ENCODE results near the gene MAP3K3.

Gene MAP3K3

DNA sequence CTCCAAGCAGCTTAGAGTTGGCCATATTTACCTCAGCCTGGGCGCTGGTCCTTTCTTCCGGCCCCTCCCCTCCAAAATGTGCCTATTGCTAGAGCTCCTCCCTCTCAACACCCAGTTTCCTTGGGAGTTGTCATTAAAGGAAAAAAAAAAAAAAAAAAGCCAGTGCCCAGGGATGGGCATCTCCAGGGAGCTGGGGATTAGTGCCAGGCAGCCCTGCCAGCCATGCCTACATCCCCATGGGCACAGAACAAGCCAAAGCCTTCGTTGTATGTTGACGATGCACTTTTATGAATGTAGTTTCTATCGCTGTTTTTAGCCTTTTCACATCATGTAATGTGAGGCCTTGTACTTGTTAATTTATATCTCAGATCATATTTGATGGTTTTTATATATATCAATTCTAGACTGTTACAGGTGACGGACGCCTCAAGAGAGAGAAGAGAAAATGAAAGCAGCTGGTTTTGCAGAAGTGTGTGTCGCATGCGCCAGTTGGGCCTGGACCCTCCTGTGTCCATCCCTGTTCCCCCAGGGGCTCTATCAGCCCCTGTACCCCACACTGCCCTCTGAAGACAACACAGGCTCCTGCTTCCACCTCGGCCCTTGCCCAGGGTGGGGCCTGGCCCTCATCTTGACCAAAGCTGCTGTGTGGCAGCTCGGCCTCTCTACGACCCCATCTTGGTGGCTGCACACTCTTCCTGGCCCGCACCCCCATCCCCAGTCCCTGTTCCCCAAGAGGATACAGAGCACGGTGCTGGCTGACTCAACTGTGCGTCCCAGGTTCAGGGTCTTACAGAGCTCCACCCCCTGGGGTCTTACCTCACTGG, 72.9 kb downstream of the MAP3K3 start:
- DNase-seq, result no peak

DNA sequence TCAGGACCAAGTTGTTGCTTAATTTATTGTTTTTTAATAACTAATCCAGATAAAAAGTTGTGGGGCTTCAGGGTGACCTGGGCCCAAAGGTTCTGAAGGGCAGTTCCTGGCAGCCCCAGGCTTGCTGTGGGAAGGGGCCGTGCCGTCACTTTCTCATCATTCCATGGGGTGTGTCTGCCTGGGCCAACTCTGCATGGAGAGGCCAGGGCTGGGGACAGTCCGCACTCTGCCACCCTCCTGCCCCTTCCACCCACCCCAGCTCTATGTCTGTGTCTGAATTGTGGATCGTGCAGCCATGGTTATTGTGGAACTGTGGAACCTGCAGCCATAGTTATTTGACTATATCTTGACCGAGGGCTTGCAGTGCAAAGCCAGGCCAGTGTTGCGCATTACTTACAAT, 73.7 kb downstream of the MAP3K3 start:
- no peak for DNase-seq

DNA sequence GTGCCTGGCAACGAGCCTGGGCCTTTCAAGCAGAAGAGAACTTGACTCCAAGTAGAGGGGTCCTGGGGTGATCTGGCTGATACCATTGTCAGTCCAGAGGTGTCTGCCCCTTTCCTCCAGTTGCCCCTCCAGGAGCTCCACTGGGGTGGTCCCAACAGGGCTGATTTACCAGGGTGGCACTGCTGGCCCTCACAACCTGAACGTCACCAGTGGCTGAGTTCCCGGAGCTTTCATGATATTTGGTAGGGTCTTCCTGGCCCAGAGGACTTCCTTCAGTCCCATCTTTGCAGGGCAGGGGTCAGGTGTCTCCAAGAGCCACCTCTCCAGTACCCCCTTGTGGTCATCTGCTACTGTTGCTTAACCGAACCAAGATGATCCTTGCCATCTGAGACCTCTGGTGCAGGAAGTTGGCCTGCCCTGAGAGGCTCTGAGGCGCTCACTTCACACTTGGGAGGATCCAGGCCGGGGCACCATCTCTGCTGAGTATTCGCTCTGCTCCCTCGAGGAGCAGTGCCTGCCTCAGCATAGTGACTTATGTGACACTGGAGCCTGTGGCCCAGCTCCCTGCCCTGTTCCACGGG, 74.3 kb downstream of the MAP3K3 start:
- peak; percentile 52 for DNase-seq

DNA sequence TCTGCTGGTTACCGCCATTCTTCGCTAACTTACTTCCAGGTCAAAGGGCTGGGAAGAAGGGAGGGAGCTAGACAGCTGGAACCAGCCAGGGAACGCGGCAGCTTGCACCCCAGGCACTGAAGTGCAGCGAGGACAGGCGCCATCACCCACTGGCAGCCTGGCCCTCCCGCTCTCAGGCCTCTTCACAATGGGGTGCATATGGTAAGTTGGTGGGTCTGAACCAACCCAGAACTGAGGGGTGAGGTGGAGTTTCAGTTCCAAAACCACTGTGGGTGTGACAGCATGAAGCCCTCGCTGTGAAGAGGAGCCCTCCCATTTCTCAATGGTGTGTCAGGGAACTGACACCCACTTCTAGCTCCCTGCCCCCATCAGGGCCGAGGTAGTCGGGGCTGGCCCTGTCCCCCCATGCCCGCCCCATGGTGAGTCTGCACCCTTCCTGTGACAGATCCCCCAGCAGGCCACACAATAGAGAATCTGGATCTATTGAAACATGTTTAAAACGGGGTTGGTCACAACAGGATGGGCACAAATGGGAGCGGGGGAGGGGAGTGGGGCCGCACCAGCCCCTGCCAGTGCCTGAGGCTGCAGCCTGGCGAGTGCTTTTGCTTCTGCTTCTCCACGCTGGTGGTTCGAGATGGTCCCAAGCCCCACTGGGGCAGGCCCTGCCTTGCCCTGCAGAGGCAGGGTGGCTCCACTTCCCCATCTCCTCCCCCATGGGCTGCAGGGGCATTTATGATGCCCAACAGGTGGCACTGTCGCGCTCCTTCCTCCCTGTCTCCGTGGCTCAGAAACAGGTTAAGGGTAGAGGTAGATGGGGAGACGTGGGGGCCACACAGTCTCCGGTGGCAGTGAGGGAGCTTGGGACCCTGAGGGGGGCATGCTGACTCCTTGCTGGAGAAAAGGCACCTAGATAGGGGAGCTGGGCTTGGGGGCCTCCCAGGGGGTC, 75.4 kb downstream of the MAP3K3 start:
- DNase-seq, result peak; percentile 87

DNA sequence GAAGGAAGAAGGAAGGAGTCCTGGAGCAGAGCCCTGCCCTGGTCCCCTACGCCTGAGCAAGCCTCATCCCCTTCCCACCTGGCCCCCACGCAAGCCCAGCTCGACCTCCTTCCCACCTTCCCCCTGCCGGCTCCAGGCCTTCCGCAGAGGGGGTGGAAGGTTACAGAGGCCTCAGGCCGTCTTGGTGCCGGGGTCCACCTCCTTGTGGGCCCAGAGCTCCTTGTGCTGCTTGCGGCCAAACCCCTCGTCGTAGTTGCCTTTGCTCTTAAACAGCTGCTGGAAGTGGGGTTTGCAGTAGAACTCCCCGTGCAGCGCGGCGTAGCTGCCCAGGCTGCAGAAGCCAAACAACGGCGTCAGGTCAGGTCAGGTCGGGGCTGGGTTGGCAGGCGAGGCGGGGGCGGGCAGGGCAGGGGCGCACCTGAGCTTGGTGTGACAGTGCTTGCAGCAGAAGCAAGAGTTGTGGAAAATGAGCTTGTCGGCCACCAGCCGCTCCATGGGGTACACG, 76.2 kb downstream of the MAP3K3 start:
- DNase-seq, result peak; percentile 59

DNA sequence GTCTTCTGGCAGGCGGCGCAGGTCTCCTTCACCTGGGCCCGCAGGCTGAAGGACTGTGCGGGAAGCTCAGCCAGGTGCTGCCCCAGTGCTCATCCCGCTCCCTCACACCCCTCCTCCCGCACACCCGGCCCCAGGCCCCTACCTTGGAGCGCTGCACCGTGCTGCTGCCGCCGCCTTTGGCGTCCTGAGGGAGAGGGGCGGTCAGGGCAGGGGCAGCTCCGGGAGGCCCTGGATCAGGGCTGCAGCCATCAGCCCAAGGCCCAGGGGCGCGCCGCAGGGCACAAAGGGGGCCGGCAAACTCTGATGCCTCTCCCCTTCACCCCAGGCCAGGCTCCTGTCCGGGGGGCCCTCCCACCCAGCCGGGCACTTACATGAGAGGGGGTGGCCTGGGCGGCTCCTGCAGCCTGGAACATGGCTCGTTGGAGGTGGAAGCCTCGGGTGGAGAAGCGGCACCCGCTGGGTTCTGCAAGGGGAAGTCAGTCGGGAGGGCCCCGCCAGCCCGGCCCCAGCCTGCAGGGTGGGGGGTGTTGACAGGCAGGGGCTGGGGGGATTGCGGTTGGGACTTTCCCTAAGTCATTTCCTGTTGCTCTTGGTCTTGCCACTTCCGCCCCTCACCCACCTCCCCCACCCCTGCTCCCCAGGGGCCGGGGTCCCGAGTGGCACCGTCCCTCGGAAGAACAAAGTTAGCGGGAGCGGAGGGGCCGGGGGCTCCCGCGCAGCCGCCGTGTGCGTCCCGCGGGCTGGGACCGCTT, 76.8 kb downstream of the MAP3K3 start:
- DNase-seq, result peak; percentile 80

DNA sequence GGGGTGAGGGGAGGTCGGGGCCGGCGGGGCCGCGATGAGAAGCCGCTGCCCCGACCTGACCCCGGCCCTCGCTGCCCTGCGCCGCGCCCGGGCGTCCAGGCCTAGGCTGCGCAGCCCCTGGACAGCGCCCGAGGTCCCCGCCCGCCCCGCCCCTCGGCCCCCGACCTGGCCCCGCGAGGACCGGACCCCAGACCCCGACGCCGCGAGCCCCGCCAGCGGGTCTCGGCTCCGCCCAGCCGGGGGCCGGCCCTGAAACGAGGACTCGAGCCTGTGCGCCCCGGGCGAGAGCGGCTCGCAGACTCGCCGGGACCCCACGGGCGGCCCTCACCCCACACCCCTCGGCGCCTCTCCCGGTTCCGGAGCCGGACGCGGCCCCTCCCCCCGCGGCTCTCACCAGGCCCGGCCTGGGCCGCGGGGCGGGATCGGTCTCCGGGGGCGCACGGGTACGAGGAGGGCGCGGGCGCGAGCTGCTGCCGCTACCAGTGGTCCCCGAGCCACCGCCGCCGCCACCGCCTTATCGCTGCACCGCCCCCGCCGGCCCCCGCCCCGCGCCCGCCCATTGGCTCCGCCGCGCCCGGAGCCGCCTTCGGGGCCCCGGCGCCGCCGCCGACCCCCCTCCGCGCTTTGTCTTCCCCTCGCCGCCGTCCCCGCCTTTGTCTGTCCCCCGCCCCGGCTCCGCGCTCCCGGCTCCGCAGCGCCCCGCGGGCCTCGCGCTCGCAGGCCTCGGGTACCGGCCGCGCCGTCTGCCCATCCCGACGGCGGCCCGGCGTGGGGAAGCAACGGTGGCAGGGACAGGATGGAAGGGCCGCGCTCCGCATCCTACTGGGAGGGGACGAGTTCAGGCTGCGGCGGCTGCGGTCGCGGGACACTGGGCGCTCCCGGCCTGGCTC, 77.7 kb downstream of the MAP3K3 start, which contains the start of gene LIMD2:
TSS of gene LIMD2 (minus strand) at position 488 of the 890 bp plus-strand sequence. CDS start 827 bp downstream, outside the sequence.
- peak; percentile 80 for DNase-seq

DNA sequence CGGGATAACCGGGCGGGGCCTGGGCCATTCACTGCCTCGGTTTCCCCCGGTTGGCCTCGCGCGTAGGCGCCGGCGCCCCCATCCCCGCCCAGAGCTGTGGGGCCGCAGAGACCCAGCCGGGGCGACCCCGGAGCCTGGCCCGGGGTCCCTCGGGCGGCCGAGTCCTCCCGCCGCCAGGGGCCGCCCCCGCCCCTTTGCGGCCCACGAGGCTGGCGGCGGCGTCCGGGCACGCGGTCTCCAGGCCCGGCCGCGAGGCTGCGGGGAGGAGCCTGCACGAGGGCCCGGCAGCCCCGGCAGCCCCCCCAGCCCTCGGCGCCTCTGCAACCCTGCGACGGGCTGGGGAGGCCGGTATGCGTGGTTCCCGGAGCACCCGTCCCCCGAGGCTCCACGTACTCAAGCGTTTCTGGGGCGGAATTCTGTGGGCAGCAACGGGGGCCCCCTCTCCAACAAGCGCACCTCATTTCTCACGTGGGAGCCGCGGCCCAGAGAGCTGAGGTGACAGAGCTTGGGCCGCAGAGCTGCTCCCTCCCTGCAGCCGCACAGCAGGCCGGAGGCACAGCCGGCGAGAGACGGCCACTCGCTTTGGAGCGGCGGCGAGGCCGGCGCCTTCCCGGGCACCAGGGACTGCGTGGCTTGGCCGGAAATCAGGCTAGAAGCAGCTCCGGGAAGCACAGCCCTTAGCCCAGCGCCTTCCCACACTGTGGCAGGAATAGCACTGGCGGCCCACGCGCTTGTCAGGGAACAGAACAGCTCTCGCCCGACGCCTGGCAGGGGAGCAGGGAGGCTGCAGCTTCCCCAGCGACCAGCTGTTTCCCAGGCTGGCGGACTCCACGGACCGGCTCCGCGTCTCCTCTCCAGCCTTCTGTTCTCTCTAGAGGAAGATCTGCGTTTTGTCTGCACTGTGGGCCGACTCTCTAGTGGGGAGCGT, 78.6 kb downstream of the MAP3K3 start:
- DNase-seq, result peak; percentile 65

DNA sequence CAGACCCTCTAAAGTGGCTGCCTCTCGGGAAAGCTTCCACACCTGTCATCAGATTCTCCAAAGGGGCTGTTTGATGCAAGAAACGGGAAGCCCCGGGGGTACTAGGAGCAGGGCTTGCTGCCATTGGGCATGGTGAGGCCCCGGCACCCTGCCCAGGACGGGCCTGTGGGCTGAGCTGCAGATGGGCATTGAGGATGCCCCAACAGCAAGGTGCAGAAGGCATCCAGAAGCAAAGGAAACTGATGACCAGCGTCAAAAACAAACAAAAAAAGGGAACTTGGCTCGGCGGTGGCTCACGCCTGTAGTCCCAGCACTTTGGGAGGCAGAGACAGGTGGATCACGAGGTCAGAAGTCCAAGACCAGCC, 79.2 kb downstream of the MAP3K3 start:
- no peak for DNase-seq

DNA sequence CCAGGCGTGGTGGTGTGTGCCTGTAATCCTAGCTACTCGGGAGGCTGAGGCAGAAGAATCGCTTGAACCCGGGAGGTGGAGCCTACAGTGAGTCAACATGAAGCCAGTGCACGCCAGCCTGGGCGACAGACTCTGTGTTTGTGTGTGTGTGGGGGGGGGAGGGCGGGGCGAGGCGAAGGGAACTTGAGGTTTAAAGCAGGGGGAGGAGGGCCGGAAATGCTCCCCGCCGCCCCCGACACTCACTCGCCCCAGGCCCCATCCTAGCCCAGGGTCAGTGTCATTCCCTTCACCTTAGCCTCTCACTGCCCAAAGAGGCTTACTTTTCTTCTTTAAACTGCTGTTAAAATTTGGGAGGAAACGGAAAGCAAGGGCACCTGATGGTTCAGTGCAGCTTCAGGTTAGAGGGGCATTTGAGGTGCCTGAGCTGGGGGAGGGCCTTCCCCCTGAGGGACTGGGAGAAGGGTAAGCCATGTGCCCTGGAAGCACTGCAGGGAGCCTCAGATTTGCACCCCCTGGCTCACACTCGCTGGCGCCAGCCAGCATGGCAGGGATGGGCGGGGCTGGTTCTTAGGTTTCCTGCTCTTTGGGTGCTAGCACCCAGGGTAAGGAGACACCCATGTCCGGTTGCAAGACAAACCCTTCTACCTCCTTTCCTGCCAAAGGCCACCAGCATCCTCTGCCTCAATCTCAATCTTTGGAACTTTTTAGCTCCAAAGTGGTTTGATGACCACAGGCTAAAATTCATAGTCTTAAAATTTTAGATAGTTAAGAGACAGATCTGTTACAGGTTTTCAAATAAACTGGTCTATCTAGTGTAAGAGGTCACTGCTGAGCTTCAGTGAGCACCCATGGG, 79.9 kb downstream of the MAP3K3 start:
- peak; percentile 86 for DNase-seq

DNA sequence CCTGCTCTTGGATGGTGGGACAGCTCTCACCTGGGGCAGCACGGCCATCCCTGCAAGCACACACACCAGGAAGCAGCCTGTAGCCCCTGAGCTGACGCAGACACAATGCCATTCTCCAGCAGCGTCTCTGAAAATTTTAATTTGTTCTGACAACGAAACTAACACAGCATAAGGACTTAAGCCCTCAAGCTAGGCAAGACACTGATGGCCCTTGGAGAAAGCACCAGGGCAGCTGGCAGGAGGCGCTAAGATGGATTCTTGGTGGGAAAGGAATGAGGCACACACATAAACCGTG, 80.5 kb downstream of the MAP3K3 start:
- no peak for DNase-seq

DNA sequence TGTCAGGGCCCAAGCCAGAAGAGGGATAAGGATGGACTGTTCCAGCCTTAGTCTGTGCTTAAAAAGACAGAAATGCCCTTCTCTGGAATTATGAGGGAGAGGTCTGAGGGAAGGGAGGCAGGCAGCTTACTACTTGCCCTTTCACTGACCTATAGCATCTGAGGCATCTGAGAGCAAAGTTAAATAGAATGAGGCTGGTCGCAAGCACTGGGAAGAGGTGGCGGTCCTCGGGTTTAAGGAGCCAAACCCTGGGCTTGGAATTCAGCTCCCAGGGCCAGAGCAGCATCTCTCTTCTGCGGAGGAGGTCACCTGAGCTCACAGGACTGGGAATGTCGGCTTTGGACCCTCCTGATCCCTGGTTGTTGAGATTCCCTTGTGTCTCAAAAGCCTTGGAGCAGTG, 80.8 kb downstream of the MAP3K3 start:
- DNase-seq, result no peak

DNA sequence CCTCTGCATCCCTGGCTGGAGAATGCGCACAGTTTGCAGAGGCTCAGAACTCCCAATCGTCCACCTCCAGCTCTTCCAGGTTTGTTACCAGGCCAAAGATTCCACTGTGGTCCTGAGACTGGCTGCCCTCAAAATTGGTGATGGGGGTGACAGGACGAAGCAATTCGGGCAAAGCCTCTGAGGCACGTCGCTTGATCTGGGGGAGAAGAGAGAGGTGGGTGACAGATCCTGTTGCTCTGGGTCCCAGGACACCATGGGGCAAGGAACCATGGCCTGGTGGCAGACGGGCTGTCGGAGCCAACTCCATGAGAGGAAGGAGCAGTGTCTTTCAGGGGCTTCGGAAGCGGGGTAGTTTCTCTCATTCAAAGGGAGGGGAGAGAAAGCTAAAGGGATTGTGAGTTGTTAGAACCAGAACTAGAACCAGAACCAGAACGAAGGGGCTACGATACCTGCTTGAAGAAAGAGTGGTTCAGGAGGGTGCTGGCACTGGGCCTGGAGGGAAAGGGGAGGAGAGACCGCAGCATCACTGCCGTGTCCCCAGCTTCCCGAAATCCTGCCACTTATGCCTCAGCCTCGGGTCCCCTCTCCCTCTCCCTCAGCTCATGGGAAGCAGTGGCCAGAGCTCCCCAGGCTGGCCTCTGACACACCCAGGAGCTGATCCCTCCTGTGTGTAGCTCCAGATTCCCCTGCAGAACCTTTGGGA, 81.5 kb downstream of the MAP3K3 start:
- DNase-seq, result no peak

DNA sequence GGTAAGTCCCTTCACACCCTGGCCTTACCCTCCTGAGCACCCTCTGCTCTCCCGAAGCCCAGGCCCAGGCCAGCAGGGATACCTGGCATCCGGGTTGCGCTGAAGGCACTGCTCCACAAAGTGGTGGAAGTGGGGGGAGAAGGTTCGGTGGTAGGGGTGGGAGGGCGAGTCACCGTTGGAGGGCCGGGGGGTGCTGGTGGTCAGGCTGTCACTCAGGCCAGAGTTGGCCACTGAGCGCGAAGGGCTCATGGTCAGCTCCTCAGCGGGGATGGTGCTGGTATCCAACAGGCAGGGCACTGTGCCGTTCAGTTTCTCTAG, 82.0 kb downstream of the MAP3K3 start:
- DNase-seq, result no peak

DNA sequence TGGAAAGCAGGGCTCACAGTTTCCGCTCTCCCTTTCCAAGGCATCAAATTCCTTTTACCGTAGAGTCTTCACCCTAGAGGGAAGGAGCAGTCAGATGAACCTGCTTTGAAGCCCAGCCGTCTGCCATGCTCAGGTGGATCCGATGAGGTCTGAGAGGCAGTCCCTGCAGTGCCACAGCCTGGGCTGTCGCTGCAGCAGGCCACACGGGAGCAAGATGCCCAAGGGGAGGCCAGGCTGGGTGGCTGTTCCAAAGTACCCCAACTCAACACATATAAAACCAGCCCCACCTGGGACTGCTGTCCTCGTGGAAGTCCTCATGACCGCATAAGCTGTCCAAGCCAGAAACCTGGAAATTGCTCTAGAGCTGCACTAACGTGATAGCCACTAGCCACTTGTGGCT, 82.6 kb downstream of the MAP3K3 start:
- no peak for DNase-seq

DNA sequence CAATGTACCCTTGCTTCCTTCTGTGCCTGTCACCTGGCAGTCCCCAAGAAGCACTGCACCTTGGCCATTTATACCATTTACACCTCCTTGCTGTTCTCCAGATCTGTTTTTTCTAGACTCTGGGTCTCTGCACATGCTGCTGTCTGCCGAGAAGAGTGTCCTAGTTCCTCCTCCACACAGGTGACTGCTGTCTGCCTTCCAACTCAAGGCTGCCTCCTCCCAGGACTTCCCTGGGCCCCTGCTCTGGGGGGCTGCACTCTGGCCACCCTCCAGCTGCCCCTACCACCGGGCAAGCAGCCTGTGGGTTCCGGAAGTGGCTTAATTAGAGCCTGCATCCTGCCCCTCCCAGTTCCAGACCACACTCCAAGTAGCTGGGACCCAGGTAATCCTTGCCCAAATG, 83.4 kb downstream of the MAP3K3 start:
- no peak for DNase-seq

DNA sequence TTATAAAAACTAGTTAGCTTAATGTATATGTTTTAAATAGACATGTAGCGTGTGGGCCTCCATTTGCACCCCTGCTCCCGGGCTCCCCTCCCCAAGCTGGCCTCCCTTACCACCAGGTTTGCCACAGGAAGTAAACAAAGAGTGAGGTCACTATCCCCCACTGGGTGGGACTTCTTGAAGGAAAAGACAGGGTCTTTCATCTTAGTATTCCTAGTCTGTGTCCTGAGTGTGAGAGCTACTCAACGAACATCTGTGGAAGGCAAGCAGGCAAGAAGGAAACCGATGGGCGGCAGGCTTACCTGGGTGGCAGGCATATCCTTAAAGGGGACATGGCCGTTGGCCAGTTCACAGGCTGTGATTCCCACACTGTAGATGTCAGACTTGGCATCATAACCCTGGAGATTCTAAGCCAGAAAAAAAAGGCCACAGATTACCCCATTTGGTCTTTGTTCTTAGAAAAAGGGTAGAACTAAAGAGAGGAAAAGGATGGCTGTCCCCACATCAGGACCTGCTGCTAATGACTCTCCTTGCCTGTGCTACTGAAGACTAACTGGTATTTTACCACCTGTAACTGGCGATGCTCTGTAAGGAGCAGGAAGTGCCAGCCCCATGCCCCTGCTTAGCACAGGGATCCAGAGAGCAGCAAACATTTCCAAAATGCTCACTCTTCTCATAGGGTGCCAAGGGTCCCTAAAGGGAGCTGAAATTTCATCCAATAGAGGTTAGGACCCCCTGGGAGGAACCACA, 84.3 kb downstream of the MAP3K3 start:
- DNase-seq, result no peak

DNA sequence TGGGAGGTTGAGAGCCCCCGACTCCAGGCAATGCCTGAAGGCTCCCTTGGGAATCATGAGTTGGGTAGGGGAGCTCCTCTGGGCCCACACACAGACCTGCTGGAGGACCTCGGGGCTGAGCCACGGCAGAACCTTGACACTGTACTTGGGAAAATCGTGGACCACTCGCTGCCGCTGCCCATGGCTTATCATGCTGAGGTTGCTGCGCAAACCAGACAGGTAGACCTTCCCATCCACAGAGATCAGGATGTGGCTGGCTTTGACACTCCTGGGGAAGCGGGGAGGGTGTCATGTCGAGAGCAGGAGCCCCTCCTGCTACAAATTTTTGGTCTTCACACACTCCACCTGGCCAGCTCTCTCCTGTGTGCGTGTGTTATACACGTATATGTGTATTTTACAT, 84.9 kb downstream of the MAP3K3 start:
- DNase-seq, result no peak
